GM18526 (cell line): ENCODE results near the gene PIK3C2G.

ENCODE experiments used
- POLR2A ChIP-seq: IDR thresholded peaks from 3 replicates; pipeline ENCODE4 v1.6.1; 2011; ENCODE audit not compliant: insufficient read length; ENCODE audit errors: extremely low read depth

Gene PIK3C2G

DNA sequence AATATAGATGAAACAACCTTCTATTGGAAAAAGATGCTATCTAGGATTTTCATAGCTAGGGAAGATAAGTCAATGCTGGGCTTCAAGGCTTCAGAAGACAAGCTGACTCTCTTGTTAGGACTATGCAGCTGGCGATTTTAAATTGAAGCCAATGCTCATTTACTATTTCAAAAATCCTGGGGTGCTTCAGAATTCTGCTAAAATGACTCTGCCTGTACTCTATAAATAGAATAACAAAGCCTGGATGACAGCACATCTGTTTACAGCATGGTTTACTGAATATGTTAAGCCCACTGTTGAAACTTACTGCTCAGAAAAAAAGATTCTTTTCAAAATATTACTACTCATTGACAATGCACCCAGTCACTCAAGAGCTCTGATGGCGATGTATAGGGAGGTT is 155.1 kb downstream of the PIK3C2G start:
- TF ChIP-seq POLR2A: no peak

DNA sequence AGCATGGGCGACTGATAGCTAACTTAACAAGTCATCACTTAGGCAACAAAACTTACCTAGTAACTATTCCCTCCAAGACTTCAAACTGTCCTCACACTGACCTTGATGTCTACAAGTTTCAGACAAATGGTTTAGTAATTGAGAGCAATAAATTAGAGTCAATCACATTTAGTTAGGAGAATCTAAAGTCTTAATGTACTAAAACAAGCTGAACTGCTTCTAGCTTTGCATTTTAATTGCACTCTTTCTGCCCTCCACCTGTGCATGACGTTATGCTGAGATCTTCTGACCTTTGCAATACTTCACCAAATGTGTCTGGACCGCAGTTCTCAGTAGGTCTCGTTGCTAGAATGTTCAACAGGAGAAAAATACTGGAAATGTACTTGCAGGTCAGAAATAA is 158.0 kb downstream of the PIK3C2G start:
- no peak for TF ChIP-seq POLR2A

DNA sequence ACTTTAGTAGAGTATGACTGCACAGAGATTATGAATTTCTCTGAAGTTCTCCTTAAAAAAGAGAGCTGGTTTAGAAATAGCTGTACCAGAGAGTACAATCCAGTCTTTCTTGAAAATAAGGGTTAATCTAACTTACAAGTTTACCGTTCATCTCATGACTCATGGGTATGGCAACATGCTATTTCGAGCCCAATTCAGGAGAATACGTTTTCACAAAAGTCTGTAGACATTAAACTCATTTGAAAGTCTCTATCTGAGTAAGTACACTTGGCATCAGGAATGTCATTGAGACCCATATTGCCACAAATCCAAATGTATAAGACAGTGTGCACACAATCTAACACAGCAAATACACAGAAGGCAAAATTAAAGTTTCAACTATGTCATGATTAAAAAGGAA is 160.5 kb downstream of the PIK3C2G start:
- no peak for TF ChIP-seq POLR2A

DNA sequence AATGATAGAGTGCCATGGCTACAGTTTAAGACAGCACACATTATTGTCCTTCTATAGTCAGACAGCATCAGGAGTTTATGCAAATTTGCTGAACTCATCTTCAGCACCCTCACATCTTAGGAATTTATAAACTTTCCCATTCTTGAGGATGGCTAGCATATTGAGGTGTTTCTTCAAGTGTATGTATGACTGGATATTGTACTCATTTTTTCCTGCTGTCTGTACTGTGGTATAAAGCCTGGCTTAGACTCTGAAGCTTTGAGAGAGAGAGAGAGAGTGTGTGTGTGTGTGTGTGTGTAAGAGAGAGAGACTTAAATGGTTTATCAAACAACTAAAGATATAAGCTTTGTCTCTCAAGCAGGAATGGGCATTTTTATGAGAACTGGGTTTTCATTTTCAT is 161.6 kb downstream of the PIK3C2G start:
- TF ChIP-seq POLR2A: no peak

DNA sequence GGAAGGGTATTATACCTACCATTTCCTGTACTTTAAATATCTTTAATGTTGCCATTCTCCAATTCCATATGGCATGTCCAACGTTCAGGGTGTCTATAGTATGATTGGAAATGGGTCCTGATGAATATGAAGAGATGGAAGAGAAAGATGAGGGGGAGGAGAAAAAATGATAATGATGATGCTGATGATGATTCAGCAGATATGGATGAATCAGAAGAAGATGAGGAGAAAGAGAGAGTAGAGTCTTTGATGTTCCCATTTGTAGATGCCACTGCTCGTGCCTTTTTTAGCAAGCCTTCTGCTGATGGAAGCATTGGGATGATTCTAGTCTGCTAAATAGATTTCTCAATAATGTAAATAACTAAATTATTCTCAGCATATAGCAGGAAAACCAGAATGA is 163.5 kb downstream of the PIK3C2G start:
- TF ChIP-seq POLR2A: no peak

DNA sequence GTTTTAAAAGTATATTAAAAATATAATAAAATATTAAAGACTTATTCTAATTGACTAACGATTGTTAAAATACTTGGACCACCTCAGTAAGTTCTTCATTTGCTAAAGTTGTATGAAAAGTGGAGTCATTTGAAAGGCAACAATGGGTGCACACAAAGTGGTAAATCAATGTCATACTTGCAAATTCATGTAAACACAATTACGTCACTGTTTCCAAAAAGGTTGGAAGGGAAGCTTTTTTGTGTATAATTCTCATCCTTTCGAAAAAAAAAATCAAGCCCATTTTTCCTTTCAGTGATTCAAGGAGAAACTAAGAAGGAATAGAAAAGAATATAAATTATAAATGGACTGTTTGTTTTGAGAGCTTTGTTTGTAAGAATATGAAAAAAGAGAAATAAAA is 166.2 kb downstream of the PIK3C2G start:
- no peak for TF ChIP-seq POLR2A

DNA sequence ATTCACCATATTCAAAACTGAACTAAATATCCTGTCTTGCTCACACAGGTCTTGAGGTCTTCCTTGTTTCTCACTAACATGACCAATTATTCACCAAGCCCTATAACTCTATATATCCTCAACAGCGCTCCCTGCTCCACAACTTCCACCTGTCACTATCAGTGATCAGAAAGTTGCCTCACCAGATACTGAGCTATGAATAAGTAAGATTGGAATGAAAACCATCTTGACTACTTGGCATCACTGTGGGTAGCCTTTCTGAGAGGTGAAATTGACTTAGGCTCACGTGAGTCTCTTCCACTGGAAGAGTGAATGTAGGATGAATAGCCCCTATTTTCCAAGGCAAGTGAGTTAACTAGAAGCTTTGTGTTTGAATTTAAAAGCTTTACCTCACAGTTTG is 167.1 kb downstream of the PIK3C2G start:
- TF ChIP-seq POLR2A: no peak

DNA sequence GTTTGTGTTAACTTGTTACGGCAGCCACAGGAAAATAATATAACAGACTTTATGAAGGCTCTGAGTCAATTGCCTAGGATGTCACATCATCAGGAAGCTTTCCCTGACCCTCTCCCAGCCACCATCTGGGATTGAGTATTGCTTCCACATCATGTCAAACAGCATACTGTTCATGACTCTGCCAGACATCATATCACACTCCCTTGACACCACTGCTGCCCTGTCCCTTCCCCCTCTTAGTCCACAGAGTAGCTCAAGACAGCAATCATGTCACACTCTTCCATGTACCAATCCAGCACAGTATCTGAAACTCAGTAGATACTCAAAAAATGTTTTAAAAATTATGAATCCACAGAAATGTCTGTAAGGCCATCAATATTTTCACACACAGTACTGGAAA is 168.0 kb downstream of the PIK3C2G start:
- TF ChIP-seq POLR2A: no peak

DNA sequence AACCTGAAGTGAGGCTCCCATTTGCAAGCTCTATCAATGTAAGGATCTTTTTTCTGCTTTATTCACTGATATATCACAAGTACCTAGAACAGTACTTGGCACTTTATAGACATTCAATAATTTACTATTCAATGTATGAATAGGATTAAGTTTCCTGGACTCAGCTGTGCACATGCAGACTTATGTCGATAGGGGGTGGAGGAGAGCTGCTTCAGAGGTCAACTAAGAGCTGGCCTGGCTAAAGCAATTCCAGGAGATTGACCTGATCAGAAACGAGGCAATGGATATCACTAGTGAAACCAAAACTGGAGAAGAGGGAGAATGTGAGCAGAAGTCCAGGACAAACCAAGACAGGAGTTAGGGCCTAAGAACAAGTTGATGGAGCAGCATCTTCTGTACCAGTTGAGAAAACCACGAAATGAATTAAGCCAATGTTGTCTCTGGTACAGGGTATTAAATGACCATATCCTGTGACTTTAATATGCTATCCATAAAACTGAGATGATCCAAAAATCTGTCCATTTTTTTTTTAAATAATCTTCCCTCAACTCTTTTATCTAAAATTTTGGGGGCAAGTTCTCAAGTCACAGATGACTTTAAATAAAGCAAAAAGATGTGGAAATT is 169.2 kb downstream of the PIK3C2G start:
- no peak for TF ChIP-seq POLR2A

DNA sequence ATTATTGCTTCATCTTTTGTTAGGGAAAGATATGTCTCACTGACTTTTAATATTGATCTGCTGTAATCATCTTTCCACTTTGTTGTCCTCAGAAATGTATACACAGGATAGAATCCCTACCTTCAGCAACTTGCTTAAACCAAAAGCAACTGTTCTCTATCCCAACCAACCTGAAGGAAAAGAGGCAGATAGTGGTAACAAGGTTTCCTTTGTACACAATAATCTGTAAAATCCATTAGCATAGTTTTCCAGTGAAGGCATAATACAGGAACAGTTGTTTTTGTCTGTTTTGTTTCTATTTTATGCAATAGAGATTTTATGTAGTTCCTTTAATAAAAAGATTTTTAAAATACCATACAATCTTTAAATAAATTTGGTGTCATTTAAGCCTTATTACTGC is 170.5 kb downstream of the PIK3C2G start:
- no peak for TF ChIP-seq POLR2A

DNA sequence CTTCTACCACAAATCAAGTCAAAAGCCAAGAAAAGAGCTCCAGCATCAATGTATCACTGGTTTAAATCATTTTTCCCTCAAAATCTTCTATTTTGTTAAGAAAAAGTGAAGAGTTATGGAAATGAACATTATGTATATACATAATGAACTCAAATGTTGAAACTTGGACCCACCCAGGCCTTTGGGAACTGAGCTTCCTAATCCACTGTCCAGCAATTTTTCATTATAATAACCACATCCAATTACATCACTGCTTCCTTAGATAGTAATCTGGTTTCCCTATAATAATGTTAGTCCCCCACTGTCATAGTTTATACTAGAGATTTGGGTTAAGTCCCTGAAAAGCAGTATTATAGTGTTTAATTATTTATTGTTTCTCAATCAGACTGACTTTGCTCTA is 170.9 kb downstream of the PIK3C2G start:
- TF ChIP-seq POLR2A: no peak

DNA sequence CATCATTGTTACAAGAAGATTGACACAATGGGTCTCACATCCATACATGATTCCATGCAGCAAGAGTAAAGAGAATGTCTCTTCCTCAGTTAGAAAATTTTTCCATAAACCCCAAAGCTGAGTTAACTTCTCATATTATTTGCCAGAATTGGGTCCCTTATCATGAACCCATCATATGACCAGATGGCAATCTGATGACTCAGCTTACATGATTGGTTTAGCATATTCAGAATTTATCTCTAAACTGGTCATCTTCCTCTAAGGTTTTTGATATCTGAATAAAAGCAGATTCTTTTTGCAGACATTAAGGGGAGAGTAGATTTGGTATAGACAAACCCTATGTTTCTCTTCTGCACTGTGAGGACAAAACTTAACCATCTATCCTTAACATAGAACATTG is 174.9 kb downstream of the PIK3C2G start:
- TF ChIP-seq POLR2A: no peak

DNA sequence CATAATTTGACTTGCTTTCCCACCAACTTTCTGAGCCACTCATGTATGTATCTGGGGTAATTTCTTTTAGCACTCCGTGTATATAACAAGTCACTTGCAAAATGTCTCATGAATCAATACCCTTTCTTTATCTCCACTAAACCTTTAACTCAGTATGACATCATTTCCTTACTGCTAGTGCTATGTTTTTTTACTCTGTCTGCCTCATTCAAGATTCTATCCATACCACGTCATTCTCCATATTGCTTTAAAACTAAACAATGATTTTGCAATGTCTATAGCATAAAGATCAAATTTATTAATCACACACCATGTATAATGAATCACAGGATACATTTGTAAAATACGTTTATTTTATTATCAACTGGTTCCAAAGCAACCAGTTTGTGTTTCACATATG is 178.2 kb downstream of the PIK3C2G start:
- no peak for TF ChIP-seq POLR2A

DNA sequence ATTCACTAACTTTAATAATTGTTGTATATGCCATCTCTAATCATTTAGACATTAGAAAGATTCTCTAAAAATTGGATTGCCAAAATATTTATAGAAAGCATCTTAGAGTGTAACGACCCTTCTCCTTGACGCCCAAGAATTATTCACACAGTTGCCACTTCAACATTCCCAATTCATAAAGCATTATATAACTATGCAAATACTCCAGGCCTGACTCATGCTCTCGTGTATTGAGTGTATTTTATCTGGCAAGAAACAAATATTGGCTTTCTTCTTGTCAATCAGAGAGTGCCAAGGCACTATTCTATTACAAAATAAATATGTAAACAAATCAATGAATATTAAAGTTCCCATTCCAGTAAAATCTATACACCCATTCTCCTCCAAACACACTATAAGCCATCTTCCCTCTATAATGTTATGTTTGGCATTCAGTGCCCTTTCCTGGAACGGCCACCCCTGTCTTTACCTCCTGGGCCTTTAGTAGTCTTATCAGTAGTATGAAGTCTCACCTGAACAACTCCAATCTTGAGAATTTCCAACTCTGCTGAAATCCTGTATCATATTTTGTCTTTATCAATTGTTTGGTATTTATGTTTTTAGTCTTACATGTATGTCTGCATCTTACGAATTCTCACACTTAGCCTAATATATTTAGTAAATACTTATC is 182.6 kb downstream of the PIK3C2G start:
- no peak for TF ChIP-seq POLR2A

DNA sequence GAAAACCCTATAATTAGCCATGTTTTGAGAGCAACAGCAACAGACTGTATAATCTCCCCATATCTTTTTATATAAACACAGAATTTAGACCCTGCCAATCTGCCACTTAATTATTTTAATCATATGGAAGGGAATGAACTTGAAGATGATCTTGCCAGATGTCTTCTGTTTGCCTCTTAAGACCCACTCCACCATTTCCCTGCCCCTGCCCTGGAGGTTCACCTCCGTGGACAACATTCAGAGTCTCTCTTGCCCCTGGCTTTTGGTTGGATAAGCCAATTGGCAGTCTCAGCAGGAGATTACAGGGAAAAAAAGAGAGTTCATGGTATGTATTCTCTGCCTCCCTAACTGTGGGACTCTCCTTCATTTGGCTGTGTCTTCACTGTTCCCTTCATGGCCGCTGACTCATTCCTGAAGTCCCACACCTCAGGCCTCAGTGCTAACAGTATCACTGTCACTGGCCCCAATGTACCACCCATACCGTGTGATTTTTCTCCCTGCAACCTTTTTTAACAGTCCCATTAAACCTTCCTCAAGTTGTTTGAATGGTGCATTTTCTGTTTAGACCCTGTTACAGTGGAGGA is 184.8 kb downstream of the PIK3C2G start:
- TF ChIP-seq POLR2A: no peak

DNA sequence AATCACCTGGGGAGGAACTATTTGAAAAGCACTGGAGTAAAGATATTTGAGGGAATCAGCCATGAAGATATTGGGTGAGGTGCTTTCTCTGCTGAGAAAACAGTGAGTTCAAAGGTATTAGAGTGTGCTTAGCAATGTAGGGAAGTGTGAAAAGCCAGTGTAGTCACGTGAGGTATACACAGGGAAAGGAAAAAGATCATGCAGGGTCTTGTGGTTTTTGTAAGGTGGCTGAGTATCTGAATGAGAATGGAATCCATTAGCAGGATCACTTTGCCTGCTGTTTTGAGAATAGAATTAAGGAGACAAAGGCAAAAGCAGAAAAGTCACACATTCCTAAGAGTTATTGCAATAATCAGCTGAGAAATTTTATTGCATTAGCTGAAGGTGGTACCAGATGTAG is 193.0 kb downstream of the PIK3C2G start:
- no peak for TF ChIP-seq POLR2A

DNA sequence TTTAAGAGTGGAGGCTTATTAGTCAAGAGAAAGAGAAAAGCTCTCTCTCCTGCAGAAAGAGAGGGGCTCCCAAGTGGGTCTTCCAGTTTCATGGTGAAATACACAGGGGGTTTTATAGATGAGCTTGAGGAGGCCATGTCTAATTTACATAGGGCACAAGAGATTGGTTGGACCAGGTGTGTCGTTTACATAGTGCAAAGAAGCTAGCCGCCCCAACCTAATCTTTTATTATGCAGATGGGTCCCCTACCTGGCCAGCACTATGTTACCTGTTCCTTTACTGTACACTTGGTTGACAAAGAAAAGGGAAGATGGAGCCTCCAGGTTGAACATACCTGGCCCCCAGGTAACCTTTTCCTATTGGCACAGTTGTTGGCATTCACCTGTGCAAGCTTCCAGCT is 195.0 kb downstream of the PIK3C2G start:
- TF ChIP-seq POLR2A: no peak
